ENCODE data around the gene LAMA3.

GRCh38 chr18:23723121-23723520 is 33.9 kb downstream of the LAMA3 start:
- TF ChIP-seq POLR2A (IDR thresholded peaks at IDR 0.05; ENCODE audit: low read length) (no peak), GATA1 (IDR thresholded peaks at IDR 0.05; ENCODE audit: low read depth, low read length) (no peak)

All from erythroblast (primary cell).